Measurements from ENCODE around the gene ADAMTSL3. TPM values are rescaled to one million over a fixed set of nuclear protein-coding genes. Genes with fewer than 3 reads are reported as not detected.

The ADAMTSL3 gene
- total and polyA plus RNA-seq, 2 of the 8 experiments (the other 6 are each of a cell fraction or from before 2014, with no cell fraction given), result 0.35 to 1.4 TPM

- 86% methylated on average over 5 of the region's 5 CpGs; no CpG with 5 or more reads in 1 of the 2 experiments for WGBS, 2 experiments (ENCODE audit: extremely low coverage in 1 of 2, insufficient coverage in 1 of 2, insufficient read length in 1 of 2, insufficient replicate concordance in 2 of 2, low coverage in 1 of 2, low lambda C conversion rate in 2 of 2, missing lambda C conversion rate in 1 of 2)
- Histone ChIP-seq H2BK20ac (ENCODE audit: low read length) (no peak overlapping the region), H3K23me2 (ENCODE audit: low read depth, low read length) (no peaks in the 10 kb centered on the region), H2BK12ac (ENCODE audit: low read depth, low read length) (no peak overlapping the region), H3K14ac (ENCODE audit: insufficient read length) (no peak overlapping the region), H3K4me3 (ENCODE audit: extremely low read depth in 1 of 4, insufficient read depth in 2 of 4, low read depth in 3 of 4, low read length in 4 of 4) (no peak overlapping the region), H3K9me3 (ENCODE audit: insufficient read depth in 2 of 2, low read depth in 1 of 2, low read length in 1 of 2) (no peaks in the 10 kb centered on the region), H2BK15ac (ENCODE audit: low read length) (no peak overlapping the region), H3K9ac (replicated peaks in 1 of 4; ENCODE audit: extremely low read depth in 1 of 4, low read depth in 3 of 4, low read length in 3 of 4) (no peak overlapping the region), H2BK120ac (replicated peaks; ENCODE audit: low read depth, low read length) (no peak overlapping the region), H2AK5ac (ENCODE audit: low read depth, low read length) (no peak overlapping the region), H4K5ac (ENCODE audit: insufficient read length, low read depth, low read length) (no peak overlapping the region), H4K8ac (ENCODE audit: extremely low read depth, insufficient read depth, low read length) (0 out of 2 replicates have a peak overlapping the region, but pooled peaks have one; percentile 20), H2AFZ (ENCODE audit: low read length) (no peak overlapping the region), H4K91ac (replicated peaks; ENCODE audit: insufficient read length, low read length) (no peak overlapping the region), H3K56ac (replicated peaks; ENCODE audit: insufficient read length, low read depth, low read length) (no peak overlapping the region), H3K79me2 (ENCODE audit: control insufficient read depth in 1 of 2, insufficient read depth in 2 of 2, low read length in 2 of 2) (no peaks in the 10 kb centered on the region), H3K23ac (ENCODE audit: insufficient read length) (no peak overlapping the region), H3K36me3 (ENCODE audit: control insufficient read depth in 2 of 4, insufficient read depth in 4 of 4, low read length in 3 of 4) (no peaks in the 10 kb centered on the region), H3K18ac (ENCODE audit: extremely low read depth, low read length) (no peak overlapping the region), H3K27ac (ENCODE audit: low read depth, low read length) (no peak overlapping the region), H3K4me1 (replicated peaks in 1 of 4; ENCODE audit: control insufficient read depth in 3 of 4, insufficient read depth in 4 of 4, low read length in 3 of 4) (no peaks in the 10 kb centered on the region), H3K79me1 (ENCODE audit: low read depth, low read length) (no peaks in the 10 kb centered on the region), H2BK5ac (ENCODE audit: low read depth, low read length) (no peak overlapping the region), H3K27me3 (replicated peaks in 1 of 4; ENCODE audit: control insufficient read depth in 3 of 4, extremely low read depth in 1 of 4, insufficient read depth in 3 of 4, low read length in 3 of 4) (no peaks in the 10 kb centered on the region), H3K4ac (replicated peaks; ENCODE audit: insufficient read length, low read depth, low read length) (no peak overlapping the region), H3K4me2 (ENCODE audit: insufficient read depth in 1 of 2, low read depth in 2 of 2, low read length in 2 of 2) (no peak overlapping the region), H4K20me1 (replicated peaks in 1 of 2; ENCODE audit: control insufficient read depth in 1 of 2, insufficient read depth in 2 of 2, low read length in 2 of 2) (no peaks in the 10 kb centered on the region)
- DNase-seq (ENCODE audit: low read depth in 1 of 2, low spot score in 2 of 2) (no peak), FAIRE-seq (no peak)
- POLR2A ChIA-PET (ENCODE audit: partially characterized antibody), result interaction anchor here (1.4 kb wide), 1 partner anchor 13 kb away, joined by 6 read pairs; no protein-coding TSS in a partner anchor
- CTCF ChIA-PET (ENCODE audit: partially characterized antibody), result interaction anchor here (0.8 to 1.6 kb wide), 8 partner anchors 10 to 422 kb away, joined by 3 to 8 read pairs (median 4); no protein-coding TSS in a partner anchor
- TF ChIP-seq CREB1 (IDR thresholded peaks at IDR 0.05) (no peak), RFX5 (IDR thresholded peaks at IDR 0.05; ENCODE audit: borderline replicate concordance, low read depth, low read length) (no peak), ASH2L (IDR thresholded peaks at IDR 0.05; ENCODE audit: low read length) (no peak), SUZ12 (IDR thresholded peaks at IDR 0.05; ENCODE audit: low read length) (no peak), TCF12 (IDR thresholded peaks at IDR 0.05; ENCODE audit: low read depth, low read length) (no peak), HDAC6 (IDR thresholded peaks at IDR 0.05; ENCODE audit: low read depth, low read length) (no peak), USF2 (IDR thresholded peaks at IDR 0.05; ENCODE audit: low read length) (no peak), GTF2F1 (IDR thresholded peaks at IDR 0.05; ENCODE audit: borderline replicate concordance, low read depth, low read length) (no peak), EP300 (IDR thresholded peaks at IDR 0.05; ENCODE audit: borderline replicate concordance in 1 of 2, low read depth in 2 of 2, low read length in 2 of 2) (no peak), CTBP2 (IDR thresholded peaks at IDR 0.05; ENCODE audit: borderline replicate concordance, insufficient read depth, insufficient read length, low read length) (no peak), POU5F1 (IDR thresholded peaks at IDR 0.05; ENCODE audit: low read depth, low read length) (no peak), POLR2AphosphoS5 (IDR thresholded peaks at IDR 0.05; ENCODE audit: low read depth, low read length) (no peak), SP4 (IDR thresholded peaks at IDR 0.05; ENCODE audit: low read length) (no peak), SP1 (IDR thresholded peaks at IDR 0.05; ENCODE audit: low read depth, low read length) (no peak), CEBPB (IDR thresholded peaks at IDR 0.05; ENCODE audit: low read depth, low read length) (no peak)
These were observed 41.7 kb upstream of the ADAMTSL3 start for GRCh38 chr15:83612226-83612625.
